SW 1271 (cell line): Measurements from ENCODE around the gene TLR9.
"Not testable (repeated sequence)": the region's sequence is repeated elsewhere in the genome, so short reads cannot be mapped to it uniquely, and the experiment has no call there.

Experiments
- DNase-seq, 2 experiments: peaks; one replicate each; lab custom pipeline; 2025; lab: John Stamatoyannopoulos, UW

The TLR9 gene

GRCh38 chr3:52195291-52195597, 30.2 kb downstream of the TLR9 start:
- no peak for DNase-seq

GRCh38 chr3:52194485-52195290, 30.8 kb downstream of the TLR9 start:
- DNase-seq = no peak

- no peak for DNase-seq
Measured at GRCh38 chr3:52193065-52193464, 32.4 kb downstream of the TLR9 start.

- no peak for DNase-seq
Measured at GRCh38 chr3:52191663-52192062, 33.8 kb downstream of the TLR9 start.

- DNase-seq = no peak
Measured at GRCh38 chr3:52190294-52191074, 35.0 kb downstream of the TLR9 start.

GRCh38 chr3:52188556-52188955, 36.9 kb downstream of the TLR9 start:
- DNase-seq = no peak

GRCh38 chr3:52186729-52187128, 38.7 kb downstream of the TLR9 start:
- no peak for DNase-seq

GRCh38 chr3:52185837-52186236, 39.6 kb downstream of the TLR9 start:
- no peak for DNase-seq

GRCh38 chr3:52185311-52185710, 40.1 kb downstream of the TLR9 start:
- no peak for DNase-seq

GRCh38 chr3:52184690-52185089, 40.8 kb downstream of the TLR9 start:
- no peak for DNase-seq

- DNase-seq = no peak
Measured at GRCh38 chr3:52183786-52184445, 41.5 kb downstream of the TLR9 start.

- DNase-seq = no peak
Measured at GRCh38 chr3:52182691-52183090, 42.8 kb downstream of the TLR9 start.

GRCh38 chr3:52182196-52182595, 43.2 kb downstream of the TLR9 start:
- DNase-seq = no peak

GRCh38 chr3:52181543-52181942, 43.9 kb downstream of the TLR9 start:
- DNase-seq = no peak

- DNase-seq = no peak
Measured at GRCh38 chr3:52178537-52178936, 46.9 kb downstream of the TLR9 start.

- not testable (repeated sequence) for DNase-seq
Measured at GRCh38 chr3:52178126-52178525, 47.3 kb downstream of the TLR9 start.

- no peak for DNase-seq
Measured at GRCh38 chr3:52177701-52178042, 47.8 kb downstream of the TLR9 start.

GRCh38 chr3:52176951-52177700, 48.3 kb downstream of the TLR9 start:
- no peak for DNase-seq

GRCh38 chr3:52176180-52176752, 49.2 kb downstream of the TLR9 start:
- no peak for DNase-seq

- DNase-seq = no peak
Measured at GRCh38 chr3:52175416-52176179, 49.8 kb downstream of the TLR9 start.

- no peak for DNase-seq
Measured at GRCh38 chr3:52174896-52175295, 50.5 kb downstream of the TLR9 start.
